Measurements from ENCODE around the gene RBBP5.
A peak's percentile ranks its signal among the peaks of the same experiment; 100 is the strongest.

Gene RBBP5

GRCh38 chr1:205074084-205074483, 47.7 kb downstream of the RBBP5 start:
- no peak for DNase-seq (ENCODE audit: low spot score)

DNA sequence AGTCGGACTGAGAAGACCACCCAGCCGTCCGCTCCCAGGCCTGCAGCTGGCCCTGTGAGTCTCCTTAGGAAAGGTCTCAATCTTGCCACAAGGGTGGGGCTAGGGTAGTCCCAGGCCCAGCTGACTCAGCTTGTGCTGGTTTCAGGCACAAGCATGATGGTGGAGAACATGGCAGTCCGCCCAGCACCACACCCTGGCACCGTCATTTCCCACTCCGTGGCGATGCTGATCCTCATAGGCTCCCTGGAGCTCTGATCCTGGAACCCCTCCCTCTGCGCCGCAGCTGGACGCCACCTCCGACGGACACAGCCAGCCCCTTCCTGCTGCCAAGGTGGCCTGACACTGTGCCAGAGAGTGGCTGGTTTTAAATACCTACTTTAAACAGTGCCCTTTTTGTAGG, 48.3 kb downstream of the RBBP5 start:
- DNase-seq (ENCODE audit: low spot score) = no peak

GRCh38 chr1:205072881-205073280, 48.9 kb downstream of the RBBP5 start:
- DNase-seq (ENCODE audit: low spot score) = no peak

- no peak for DNase-seq (ENCODE audit: low spot score)
Observed at GRCh38 chr1:205072286-205072685, 49.5 kb downstream of the RBBP5 start.

- DNase-seq (ENCODE audit: low spot score) = no peak
Observed at GRCh38 chr1:205071801-205072200, 50.0 kb downstream of the RBBP5 start.

DNA sequence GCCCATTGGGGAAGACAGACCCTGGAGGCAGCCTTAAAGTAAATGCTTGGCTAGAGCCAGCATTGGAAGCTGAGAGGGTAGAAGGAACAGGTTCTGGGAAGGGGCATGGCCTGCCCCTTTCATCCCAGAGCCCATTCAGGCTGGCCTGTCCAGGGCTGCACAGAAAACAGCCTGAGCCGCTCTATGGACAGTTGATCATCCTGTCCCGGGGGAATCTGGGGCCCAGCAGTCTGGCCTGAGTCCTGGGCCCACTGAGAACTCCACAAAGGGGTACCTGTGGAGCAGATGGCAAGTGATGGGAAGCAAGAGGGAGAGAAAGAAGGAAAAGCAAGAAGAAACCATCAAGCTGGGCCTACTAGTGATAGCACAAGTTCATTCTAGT, 50.8 kb downstream of the RBBP5 start:
- DNase-seq (ENCODE audit: low spot score) = no peak

DNA sequence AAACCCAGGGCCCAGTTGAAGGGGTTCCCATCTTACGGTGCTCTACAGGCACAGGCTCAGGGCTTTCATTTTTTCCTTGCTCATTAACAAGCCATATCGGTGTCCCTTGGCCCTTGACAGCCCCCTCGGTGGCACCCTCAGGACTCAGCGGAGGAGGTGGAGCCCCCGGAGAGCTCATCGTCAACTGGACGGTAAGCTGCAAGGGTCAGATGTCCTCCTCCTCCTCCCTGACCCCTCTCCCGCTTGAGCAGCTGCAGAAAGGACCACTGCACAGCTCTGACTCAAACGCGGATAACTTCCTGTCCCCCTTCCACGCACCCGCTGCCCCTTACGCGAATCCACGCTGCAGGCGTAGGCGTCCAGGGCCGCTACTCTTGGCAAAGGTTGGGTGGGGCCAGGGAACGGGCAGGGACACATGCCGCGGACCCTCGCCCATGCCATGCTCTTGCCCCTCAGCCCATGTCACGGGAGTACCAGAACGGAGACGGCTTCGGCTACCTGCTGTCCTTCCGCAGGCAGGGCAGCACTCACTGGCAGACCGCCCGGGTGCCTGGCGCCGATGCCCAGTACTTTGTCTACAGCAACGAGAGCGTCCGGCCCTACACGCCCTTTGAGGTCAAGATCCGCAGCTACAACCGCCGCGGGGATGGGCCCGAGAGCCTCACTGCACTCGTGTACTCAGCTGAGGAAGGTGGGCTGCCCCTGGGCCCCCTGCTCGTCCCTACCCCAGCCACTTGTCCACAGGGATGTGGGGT, 52.2 kb downstream of the RBBP5 start:
- no peak for DNase-seq (ENCODE audit: low spot score)

DNA sequence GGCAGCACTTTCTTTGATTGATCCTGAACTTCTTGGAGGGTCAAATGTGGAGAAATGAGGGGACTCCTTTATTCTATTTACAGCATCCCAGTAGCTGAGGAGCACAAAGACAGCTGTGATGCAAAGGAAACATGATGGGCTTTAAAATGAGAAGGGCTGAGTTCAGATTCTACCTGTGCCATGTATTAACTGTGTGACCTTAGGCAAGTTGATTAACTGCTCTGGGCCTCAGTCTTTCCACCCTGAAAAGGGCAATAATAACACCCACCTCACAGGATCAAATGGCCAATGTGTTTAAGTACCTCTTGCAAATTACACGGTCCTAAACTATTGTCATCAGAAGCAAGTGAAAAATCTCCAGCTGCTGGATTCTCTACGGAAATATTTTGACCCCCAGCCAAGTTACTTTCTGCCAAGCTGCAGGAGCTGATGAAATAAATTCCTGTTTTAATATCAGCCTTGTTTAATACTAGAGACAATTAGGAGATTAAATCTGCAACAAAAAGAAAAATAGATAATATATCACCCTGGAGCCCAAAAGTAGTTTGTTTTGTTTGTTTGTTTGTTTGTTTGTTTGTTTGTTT, 53.2 kb downstream of the RBBP5 start:
- no peak for DNase-seq (ENCODE audit: low spot score)

DNA sequence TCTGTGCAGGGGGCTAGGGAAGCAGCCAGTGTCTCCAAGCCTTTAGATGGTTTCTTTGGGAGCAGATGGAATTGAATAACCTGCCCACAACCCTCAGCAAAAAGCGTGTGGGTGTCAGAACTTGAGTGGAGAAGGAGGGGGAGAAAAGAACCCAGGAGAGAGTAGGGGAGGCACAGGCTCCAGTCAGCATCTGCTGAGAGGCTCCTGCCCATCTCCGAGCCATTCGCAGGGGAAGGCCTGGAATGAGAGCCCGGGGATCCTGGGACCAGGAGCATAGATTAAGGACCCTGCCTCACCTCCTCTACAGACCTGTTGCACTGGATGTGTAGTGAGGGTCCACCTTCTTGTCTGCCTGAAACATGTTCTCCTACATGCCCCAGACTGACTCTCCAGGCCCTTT, 53.8 kb downstream of the RBBP5 start:
- DNase-seq (ENCODE audit: low spot score) = no peak

DNA sequence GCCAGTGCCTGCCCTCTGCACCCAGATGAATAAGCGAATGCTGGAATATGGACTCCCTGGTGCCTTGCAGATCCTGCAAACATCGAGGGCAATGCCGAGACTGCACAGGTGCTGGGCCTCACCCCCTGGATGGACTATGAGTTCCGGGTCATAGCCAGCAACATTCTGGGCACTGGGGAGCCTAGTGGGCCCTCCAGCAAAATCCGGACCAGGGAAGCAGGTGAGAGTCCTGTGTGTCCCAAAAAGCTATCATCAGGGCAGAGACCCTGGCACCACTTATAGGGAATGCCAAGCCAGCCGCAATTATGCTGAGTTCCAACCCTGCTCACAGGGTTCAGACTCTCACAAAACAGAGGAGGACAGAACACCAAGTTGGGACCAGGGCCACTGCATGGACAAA, 54.7 kb downstream of the RBBP5 start:
- no peak for DNase-seq (ENCODE audit: low spot score)

- no peak for DNase-seq (ENCODE audit: low spot score)
Observed at GRCh38 chr1:205066141-205066818, 55.5 kb downstream of the RBBP5 start.

DNA sequence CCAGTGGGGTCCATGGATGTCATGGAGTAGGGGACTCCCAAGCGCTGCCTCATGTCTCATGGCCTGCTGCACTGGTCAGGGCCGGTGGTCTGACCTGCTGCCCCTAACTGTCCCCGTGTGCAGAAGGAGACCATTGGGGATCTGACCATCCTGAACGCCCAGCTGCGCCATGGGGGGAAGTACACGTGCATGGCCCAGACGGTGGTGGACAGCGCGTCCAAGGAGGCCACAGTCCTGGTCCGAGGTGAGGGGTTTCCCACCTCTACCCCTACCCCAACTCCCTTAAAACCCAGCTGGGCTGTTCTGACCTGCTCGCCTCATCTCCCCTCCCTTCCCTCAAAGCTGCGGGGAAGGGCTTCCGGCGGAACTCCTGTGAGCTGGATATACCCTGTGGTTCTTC, 56.1 kb downstream of the RBBP5 start:
- no peak for DNase-seq (ENCODE audit: low spot score)

DNA sequence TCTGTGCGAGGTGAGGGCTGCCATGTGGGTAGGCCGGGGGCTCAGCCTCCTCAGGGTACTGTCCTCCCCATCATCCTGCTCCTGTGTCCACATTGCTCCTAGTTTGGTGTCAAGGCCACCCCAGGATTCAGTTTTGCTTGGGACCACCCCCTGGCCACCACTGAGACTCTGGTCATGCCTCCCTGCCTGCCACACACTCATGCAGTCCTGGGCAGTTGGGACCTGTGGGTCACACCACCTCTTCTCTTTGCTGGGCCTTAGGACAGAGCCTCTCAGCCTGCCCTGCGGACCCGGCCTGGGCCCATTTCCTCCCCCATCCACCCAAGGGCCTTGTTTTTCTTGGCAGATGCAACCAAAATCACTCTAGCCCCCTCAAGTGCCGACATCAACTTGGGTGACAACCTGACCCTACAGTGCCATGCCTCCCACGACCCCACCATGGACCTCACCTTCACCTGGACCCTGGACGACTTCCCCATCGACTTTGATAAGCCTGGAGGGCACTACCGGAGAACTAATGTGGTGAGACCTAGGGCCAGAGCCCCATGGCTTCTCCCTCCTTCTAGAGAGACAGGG, 56.9 kb downstream of the RBBP5 start:
- no peak for DNase-seq (ENCODE audit: low spot score)

DNA sequence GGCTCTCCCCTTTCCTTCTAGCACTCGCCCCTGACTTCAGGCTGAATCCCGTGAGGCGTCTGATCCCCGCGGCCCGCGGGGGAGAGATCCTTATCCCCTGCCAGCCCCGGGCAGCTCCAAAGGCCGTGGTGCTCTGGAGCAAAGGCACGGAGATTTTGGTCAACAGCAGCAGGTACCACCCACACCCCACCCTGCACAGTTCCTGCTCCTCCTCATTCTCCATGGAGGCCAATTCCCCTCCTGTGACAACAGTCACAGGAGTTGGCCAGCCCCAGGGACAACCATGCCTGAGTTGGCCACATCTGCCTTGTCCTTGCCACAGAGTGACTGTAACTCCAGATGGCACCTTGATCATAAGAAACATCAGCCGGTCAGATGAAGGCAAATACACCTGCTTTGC, 57.5 kb downstream of the RBBP5 start:
- no peak for DNase-seq (ENCODE audit: low spot score)

- DNase-seq (ENCODE audit: low spot score) = no peak
Observed at GRCh38 chr1:205062895-205063294, 58.9 kb downstream of the RBBP5 start.

- DNase-seq (ENCODE audit: low spot score) = no peak
Observed at GRCh38 chr1:205062319-205062718, 59.5 kb downstream of the RBBP5 start.

DNA sequence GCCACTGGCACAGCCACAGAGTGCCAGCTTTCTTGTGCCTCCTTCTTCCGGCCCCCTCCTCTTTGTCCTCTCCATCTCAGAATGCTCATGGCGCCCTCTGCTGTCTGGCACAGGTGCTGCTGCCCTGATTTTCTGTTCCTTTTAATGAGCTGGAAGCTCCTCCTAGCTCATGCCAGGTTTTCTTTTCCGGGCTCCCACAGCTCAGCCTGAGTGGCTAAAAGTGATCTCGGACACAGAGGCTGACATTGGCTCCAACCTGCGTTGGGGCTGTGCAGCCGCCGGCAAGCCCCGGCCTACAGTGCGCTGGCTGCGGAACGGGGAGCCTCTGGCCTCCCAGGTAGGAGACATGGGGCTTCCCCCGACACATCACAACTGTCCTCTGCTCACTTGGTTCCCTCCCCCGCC, 60.1 kb downstream of the RBBP5 start:
- peak; percentile 54 for DNase-seq (ENCODE audit: low spot score)

DNA sequence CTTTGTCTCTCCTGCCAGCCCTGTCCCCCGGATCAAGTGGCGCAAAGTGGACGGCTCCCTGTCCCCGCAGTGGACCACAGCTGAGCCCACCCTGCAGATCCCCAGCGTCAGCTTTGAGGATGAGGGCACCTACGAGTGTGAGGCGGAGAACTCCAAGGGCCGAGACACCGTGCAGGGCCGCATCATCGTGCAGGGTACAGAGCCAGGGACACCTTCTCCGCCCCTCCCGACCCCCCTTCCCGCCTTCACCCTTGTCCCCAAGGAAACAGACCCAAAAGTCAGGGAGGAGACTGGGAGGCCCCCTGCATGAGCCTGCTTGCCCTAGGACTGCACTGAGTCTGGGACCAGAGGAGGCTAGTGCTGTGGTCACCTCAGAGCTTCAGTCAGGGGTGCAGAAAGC, 60.6 kb downstream of the RBBP5 start:
- no peak for DNase-seq (ENCODE audit: low spot score)

DNA sequence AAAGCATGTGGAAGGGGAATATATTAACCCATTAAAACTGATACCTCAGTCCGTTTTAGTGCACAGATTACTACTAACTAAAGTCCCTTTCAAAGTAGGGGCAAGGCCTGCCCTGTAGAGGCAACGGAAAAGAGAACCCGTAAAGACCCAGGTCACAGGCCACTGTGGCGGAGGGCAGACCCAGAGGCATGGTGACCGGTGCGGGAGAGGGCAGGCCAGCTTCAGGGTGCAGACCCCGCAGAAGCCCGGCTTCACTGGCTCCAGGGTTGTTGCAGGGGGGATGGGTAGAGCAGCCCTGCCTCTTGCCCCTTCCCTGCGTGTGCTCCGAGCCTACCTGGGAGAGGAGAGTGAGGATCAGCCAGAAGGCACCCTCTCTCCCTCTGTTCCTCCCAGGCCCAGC, 61.0 kb downstream of the RBBP5 start:
- no peak for DNase-seq (ENCODE audit: low spot score)

GRCh38 chr1:205059660-205060059, 62.1 kb downstream of the RBBP5 start:
- no peak for DNase-seq (ENCODE audit: low spot score)

DNA sequence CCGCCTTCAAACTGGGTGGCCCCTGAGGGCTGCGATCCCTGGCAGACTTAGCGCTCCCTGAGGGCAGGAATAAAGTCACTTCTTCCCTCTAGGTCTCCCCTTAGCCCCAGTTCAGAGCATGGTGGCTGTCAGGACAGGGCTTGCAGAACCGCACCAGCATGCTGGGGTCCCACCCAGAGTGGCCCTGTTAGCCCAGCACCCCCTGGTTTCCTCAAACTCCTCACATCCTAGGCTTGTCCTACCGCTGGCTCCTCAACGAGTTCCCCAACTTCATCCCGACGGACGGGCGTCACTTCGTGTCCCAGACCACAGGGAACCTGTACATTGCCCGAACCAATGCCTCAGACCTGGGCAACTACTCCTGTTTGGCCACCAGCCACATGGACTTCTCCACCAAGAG, 62.9 kb downstream of the RBBP5 start:
- no peak for DNase-seq (ENCODE audit: low spot score)

GRCh38 chr1:205057808-205058575, 63.8 kb downstream of the RBBP5 start:
- DNase-seq (ENCODE audit: low spot score) = no peak

All from CD4-positive, alpha-beta T cell treated with Interleukin-6 at 100 ng/mL for 8 hours (primary cell).